ENCODE results near the gene ADPRHL1.

The ADPRHL1 gene

DNA sequence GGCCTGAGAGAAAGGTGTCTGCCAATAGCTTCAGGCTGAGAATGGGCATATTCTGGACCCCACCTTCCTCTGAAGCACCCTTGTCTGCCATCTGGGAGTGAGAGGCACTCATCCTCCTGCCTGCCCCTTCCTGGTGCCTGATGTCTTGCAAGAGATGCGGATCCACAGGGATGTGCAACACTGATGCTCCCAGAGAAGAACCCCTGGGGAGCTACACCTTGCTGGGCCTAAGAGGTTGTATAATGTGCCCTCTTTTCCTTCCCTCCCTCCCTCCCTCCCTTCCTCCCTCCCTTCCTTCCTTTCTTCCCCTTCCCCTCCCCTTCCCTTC is 34.6 kb downstream of the ADPRHL1 start:
- Histone ChIP-seq H3K36me3 (ENCODE audit: low read depth) (no peaks in the 10 kb centered on the region), H3K4me3 (ENCODE audit: severe bottlenecking) (no peak overlapping the region), H3K9me3 (ENCODE audit: severe bottlenecking) (no peaks in the 10 kb centered on the region), H3K4me1 (ENCODE audit: insufficient read depth, poor library complexity, severe bottlenecking) (no peaks in the 10 kb centered on the region), H3K27me3 (ENCODE audit: insufficient read depth, poor library complexity, severe bottlenecking) (no peaks in the 10 kb centered on the region), H3K27ac (ENCODE audit: poor library complexity, severe bottlenecking) (no peak overlapping the region)
- TF ChIP-seq, protein P1, sequence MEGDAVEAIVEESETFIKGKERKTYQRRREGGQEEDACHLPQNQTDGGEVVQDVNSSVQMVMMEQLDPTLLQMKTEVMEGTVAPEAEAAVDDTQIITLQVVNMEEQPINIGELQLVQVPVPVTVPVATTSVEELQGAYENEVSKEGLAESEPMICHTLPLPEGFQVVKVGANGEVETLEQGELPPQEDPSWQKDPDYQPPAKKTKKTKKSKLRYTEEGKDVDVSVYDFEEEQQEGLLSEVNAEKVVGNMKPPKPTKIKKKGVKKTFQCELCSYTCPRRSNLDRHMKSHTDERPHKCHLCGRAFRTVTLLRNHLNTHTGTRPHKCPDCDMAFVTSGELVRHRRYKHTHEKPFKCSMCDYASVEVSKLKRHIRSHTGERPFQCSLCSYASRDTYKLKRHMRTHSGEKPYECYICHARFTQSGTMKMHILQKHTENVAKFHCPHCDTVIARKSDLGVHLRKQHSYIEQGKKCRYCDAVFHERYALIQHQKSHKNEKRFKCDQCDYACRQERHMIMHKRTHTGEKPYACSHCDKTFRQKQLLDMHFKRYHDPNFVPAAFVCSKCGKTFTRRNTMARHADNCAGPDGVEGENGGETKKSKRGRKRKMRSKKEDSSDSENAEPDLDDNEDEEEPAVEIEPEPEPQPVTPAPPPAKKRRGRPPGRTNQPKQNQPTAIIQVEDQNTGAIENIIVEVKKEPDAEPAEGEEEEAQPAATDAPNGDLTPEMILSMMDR (IDR thresholded peaks at IDR 0.05; ENCODE audit: poor library complexity, severe bottlenecking) = no peak
- no peak for DNase-seq (ENCODE audit: low spot score)
- ATAC-seq (ENCODE audit: low read depth) = no peak

DNA sequence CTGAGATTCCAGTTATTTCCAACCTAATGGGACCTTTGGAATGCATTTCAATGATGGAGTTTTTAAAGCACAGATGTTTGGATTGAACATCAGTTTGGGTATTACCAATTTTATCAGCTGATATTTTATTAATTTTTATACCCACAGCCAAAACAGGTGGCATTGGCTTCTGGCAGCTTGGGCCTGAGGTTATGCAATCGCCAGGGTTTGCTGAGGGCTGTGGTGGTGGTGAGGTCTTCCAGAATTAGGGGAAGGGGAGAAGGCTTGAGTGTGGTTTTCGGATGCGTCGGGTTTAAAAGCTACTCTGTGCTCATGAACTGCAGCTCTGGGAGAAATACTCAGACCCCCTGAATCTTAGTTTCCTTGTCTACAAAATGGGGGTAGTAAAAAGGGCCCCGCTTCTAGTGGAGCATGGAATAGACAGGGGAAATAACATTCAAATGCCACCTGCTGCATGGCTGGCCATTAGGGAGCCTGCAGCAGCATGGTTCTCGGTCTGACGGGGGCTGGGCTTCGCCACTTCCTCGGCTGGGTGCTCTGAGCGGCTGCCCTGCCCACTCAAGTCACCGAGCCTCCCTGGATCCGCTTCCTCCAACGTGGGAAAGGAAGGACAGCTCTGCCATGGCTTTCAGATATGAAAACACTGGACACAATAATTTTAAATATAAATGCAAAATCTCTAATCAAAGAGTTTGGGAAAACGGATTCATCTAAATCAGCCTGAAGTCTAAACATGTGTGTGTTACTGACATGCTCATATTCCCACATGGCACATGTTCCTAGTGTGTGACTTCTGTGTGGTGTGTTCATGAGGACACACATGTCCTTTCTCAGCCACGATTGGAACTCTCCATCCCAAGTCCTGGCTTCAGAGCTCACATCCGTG is 35.2 kb downstream of the ADPRHL1 start:
- Histone ChIP-seq H3K4me3 (ENCODE audit: severe bottlenecking) (no peak overlapping the region), H3K27ac (ENCODE audit: poor library complexity, severe bottlenecking) (no peak overlapping the region), H3K4me1 (ENCODE audit: insufficient read depth, poor library complexity, severe bottlenecking) (no peaks in the 10 kb centered on the region), H3K9me3 (ENCODE audit: severe bottlenecking) (no peaks in the 10 kb centered on the region), H3K27me3 (ENCODE audit: insufficient read depth, poor library complexity, severe bottlenecking) (no peaks in the 10 kb centered on the region), H3K36me3 (ENCODE audit: low read depth) (no peaks in the 10 kb centered on the region)
- DNase-seq (ENCODE audit: low spot score) = no peak
- TF ChIP-seq, protein P1 (IDR thresholded peaks at IDR 0.05; ENCODE audit: poor library complexity, severe bottlenecking) = no peak
- no peak for ATAC-seq (ENCODE audit: low read depth)

DNA sequence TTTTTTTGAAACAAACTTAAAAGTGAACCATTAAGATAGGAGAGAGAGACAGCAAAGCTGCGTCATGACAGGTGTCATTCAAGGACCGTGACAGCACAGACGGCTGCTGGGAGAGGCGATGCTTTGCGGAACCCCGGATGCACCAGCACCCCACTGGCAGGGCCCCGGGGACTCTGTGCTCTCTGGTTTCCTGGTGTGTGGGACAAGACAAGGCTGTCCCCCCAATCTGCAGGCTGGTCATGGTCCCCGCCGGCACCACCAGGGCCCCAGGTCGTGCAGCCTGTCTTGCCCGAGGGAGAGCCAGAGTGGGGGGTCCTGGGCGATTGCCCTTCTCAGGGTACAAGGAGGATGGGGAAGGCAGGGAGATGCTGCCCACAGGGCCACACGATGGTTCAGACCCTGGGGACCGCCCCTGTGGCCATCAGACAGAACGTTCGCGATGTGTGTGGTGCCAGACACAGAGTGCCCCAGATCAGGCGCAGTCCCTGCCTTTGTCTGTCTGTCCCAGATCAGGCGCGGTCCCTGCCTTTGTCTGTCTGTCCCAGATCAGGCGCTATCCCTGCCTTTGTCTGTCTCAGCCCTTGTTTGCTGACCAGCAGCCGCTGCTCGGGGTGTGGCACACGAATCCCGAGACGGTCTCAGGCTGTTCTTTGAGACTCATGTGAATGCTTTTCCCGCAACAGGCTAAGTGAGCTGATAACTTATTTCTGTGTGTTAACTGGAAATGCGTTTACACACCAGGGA is 36.1 kb downstream of the ADPRHL1 start:
- no peak for ATAC-seq (ENCODE audit: low read depth)
- H3K27ac ChIP-seq (ENCODE audit: poor library complexity, severe bottlenecking) = no peak overlapping the region

DNA sequence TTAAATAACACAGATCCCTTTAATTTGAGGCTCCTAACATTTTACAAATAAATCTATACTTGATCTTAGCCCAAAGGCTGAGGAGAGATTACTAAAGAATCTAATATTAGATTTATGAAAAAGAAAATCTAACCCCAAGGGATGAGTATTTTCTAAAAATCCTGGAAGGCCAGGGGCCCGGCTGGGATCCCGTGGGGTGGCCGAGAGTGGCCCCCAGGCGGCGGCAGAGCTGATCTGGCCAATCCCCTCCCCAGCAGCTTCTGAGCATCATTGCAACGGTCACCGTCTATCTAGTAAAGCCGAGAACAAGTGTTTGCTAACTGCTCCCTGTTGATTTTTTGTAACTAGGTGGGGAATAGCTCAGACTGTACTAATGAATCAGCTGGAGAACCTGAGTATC is 37.5 kb downstream of the ADPRHL1 start:
- no peaks in the 10 kb centered on the region for H3K27me3 ChIP-seq (ENCODE audit: insufficient read depth, poor library complexity, severe bottlenecking)
- no peak for DNase-seq (ENCODE audit: low spot score)
- no peak for ATAC-seq (ENCODE audit: low read depth)
- no peaks in the 10 kb centered on the region for H3K36me3 ChIP-seq (ENCODE audit: low read depth)
- no peak overlapping the region for H3K27ac ChIP-seq (ENCODE audit: poor library complexity, severe bottlenecking)
- H3K9me3 ChIP-seq (ENCODE audit: severe bottlenecking) = no peaks in the 10 kb centered on the region
- TF ChIP-seq, protein P1 (IDR thresholded peaks at IDR 0.05; ENCODE audit: poor library complexity, severe bottlenecking) = no peak
- H3K4me3 ChIP-seq (ENCODE audit: severe bottlenecking) = no peak overlapping the region
- peaks cover 6% of the 10 kb centered on the region for H3K4me1 ChIP-seq (ENCODE audit: insufficient read depth, poor library complexity, severe bottlenecking)

More for the DNA sequence above, 36.1 kb downstream of the ADPRHL1 start:
- Histone ChIP-seq H3K4me1 (ENCODE audit: insufficient read depth, poor library complexity, severe bottlenecking) (no peaks in the 10 kb centered on the region), H3K36me3 (ENCODE audit: low read depth) (no peaks in the 10 kb centered on the region), H3K4me3 (ENCODE audit: severe bottlenecking) (no peak overlapping the region), H3K9me3 (ENCODE audit: severe bottlenecking) (no peaks in the 10 kb centered on the region), H3K27me3 (ENCODE audit: insufficient read depth, poor library complexity, severe bottlenecking) (no peaks in the 10 kb centered on the region)
- DNase-seq (ENCODE audit: low spot score) = peak; percentile 50
- TF ChIP-seq, protein P1 (IDR thresholded peaks at IDR 0.05; ENCODE audit: poor library complexity, severe bottlenecking) = no peak
